Measurements from ENCODE around the gene MBL2.

MBL2 gene

DNA sequence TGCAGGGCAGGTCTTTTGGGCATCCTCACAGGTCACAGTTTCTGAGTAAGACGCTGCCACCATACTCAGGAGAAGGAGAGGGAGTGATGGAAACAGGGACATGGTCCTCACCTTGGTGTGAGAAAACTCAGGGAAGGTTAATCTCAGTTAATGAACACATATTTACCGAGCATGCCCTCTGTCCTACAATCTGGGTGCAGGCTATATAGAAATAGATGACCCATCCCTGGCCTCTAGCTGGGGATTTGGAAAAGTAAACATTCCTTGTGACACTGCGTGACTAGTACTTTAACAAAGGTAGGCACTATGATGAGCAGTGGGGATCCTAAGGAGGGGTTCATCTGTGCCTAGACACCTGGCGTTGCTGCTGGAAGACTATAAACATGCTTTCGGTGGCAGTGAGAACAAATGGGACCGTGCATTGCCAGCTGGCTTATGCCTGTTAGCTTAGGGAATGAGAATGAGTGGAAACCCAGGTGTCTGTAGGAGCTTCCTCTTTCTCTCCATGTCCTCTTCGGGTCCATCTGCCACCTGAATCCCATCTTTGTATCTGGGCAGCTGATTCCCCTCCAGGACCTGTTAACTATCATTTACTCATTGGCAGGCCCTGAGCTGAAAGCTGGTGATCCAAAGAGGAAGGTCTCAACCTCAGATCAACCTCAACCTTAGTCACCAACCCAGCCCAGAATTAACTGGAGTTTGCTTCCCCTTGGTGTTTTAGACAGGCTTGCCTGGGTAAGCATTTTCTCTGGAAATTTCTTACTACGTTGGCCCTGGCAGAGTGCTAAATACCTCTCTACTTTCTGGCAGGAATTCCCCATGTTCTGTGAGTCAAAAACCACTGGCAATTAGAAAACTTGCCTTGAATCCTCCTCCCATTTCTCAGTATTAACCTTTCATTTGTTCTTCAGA is 794 bp downstream of the MBL2 start:
- DNase-seq: no peak

DNA sequence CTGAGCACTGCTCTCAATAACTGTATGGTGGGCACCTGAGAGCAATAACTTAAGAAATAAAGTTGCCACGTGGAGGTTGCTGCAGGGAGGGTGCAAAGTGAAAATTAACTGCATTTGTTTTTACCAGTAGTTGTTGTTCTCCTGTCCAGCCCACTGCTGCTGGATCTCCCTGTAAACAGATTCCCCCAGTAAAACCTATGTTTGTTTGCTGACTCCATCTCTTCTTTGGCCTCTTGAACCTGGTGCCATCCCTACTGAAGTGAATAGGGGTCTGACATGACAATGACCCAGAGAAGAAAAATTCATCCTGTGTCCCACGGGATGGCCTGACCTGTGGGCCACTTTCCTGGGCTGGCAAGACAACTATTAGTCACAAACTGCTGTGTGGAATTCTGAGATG is 1.7 kb downstream of the MBL2 start:
- no peak for DNase-seq

DNA sequence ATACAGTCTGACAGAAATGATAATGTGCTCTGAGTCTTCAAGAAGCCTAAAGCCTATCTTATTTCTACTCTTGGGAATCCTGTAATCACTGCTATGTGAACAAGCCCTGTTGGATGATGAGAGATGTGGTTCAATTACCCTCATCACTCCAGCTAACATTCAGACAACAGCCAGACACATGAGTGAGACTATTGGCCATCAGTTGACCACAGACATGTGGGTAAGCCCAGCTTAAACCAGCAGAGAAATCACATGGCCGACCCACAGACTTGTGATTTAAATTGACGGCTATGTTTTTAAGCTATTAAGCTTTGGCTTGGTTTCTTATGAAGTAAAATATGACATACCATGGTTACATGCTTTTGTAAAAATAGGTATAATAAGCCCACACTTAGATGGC is 2.6 kb downstream of the MBL2 start:
- DNase-seq: no peak

DNA sequence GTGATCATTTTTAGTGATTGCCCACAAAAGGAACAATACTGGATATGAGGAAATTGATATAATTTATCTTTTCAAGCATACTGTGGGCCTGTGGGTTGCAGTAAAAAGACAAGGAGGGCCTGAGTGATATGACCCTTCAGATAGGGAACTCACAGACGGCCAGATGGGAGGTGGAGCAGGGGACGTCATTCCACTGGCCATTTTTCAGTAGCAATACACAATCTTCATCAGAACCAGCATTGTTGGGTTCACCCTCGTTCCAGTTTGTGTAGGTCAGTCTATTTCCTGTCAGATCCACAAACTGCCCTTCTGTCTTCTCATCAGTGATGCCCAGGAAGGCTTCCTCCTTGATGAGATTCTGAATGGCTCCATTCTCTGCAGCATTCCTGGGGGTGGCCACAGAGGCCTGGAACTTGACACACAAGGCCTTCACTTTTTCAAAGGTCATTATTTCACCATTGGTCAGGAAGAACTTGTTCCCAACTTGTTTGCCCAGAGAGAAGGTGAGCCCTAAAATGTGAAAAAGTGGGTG is 4.5 kb downstream of the MBL2 start:
- DNase-seq: no peak

DNA sequence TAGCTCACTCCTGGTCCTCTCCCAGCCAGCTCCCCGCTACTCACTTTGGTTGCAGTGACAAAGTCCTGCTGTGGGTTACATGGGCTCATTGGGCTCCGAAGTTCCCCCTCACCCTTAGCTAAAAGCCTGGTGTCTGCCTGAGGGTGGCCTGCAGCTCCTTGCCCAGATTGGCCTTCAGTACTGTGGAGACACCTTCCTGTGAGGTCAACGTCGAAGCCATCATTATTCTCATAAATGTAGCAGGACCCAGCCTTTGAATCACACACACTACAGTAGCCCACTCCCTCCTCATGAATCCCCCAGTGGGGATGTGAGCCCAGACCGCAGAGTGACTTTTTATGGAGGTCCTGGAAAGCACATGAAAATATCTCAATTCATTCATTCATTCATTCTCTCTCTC is 10.5 kb downstream of the MBL2 start:
- no peak for DNase-seq

DNA sequence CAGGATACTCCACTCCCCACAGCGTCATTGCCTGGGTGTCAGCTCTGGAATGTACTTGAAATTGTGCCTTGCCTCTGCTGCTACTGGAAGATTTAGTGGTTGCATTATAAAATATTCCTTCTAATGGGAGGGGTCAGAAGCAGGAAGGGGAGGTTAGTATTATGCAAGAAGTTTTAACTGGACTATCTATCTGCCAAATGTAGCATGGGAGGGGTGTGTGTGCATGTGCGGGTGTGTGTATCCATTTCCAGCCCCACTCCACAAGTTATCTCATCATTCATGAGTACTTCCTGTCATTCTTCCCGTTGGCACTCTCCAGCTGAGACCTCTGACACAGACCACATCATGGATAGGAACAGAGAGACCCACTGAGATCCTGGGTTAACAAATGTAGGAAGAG is 13.4 kb downstream of the MBL2 start:
- no peak for DNase-seq

- no peak for DNase-seq
Measured at GRCh38 chr10:52758406-52758805, 14.2 kb downstream of the MBL2 start.

- DNase-seq: no peak
Measured at GRCh38 chr10:52757773-52758172, 14.8 kb downstream of the MBL2 start.

GRCh38 chr10:52756966-52757365 is 15.6 kb downstream of the MBL2 start:
- no peak for DNase-seq

DNA sequence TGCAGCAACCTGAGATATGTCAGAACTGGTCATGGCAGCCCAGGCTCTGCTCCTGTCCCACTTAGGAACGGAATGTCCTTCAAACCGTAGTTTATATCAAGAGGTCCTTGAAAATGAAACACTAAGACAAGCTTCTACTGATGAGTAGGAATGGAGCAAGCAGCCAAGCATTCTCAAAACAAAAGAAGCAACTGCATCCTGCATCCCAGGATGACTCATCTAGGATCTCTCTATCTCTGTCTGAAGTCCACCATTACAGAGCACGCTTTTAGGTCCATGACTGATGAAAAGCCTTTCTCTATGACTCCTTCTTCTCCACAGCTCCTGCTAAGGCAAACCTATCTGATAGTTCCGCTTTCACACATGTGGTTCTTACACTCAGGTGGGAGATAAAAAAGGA is 16.3 kb downstream of the MBL2 start:
- no peak for DNase-seq

- no peak for DNase-seq
Measured at GRCh38 chr10:52755297-52756062, 17.1 kb downstream of the MBL2 start.

DNA sequence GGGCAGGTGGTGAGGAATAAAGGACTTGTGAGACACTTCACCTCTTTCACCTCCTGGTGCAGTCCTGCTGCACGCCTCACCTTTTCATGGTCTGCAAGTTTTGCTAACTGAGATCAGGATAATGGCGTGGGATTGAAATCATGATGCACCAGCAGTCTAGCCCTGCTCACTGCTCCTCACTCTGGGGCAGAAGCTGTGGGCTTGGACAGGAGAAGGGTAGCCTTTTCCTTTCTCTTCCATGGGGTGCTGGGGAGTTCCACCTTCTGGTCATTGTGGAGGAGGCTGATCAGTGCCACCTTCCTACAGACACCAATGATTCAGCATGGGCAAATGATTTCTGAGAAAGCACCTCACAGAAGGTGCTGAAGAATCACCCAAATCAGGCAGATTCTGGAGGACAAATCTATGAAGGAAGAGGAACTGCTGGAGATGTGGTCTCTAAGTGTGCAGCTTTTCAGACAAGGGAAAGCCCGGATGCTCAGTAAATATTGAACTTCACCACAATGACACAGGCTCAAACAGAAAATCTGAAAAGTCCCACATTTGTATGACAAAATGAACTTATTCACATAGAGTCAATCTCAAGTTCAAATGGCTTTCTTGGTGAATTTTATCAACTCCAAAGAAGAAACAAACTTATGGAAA is 19.7 kb downstream of the MBL2 start:
- no peak for DNase-seq

DNA sequence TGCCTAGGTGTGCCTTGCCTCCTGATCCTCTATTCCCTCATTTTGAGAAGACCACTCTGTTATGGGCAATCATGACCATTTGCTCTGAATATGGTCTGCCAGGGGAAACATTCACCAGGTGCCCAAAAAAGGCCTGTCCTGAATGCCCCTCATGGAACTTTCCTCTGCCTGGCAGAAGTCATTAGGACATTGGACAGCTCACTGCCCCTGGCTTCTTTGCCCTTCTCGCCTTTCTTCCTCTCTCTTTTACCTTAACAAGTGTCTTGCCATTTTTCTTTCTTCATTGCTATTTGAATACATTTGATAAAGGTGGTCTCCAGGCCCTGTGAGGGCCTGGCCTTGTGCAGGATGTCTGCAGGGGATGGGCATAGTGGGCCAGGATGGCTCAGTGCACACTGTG is 20.3 kb downstream of the MBL2 start:
- DNase-seq: no peak

GRCh38 chr10:52751337-52751736 is 21.2 kb downstream of the MBL2 start:
- no peak for DNase-seq

- DNase-seq: no peak
Measured at GRCh38 chr10:52750629-52751028, 22.0 kb downstream of the MBL2 start.

GRCh38 chr10:52747694-52748093 is 24.9 kb downstream of the MBL2 start:
- DNase-seq: no peak

DNA sequence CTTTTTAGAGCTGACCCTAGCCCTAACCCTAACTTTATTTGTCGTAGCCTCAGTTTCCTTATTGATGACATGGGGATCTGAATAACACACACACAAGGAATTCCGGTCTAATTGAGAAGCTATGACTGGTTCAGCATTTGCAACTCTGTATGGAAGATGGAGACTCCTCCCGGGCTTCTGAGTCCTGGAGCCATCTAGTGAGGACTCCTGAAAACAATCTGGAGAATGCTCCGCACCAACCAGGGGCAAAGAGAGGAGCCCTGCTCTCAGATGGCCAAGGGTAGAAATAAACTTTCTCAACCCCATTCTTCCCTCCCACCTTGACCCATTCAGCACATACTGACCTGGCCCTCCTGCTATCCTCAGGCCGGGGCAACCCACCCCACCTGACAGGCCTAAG is 26.4 kb downstream of the MBL2 start:
- DNase-seq: no peak

DNA sequence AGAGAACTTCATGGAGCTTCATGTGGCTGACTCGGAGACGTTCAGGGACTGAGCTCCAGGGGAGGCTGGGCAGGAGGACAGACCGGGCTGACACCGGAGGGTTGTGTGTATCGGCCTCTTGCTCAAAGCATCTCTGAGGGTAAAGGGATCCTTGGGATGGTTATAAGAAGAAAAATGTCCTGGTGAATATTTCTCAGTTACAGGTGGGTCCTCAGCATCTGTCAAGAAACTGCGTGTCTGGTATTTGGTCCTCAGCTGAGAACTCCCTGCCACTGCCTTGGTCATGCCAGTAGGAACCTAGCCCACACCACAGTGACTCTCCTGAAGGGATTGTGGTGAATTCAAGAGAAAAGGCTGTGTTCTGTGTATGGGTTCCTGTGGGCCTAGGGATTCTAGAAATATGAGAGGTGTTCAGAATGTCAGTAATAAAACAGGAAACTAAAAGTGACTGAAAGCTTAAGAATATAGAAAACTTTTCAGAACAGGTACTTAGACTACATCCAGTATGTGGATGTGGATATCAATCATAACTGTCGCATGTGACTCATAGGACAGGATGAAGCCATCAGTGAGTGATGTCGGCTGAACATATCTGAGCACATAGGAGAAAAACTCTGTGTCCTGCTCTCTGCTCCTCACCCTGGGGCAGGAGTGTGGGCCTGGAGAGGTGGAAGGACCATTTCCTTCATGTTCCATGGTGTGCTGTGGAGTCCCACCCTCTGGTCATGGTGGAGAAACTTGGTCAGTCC is 28.4 kb downstream of the MBL2 start:
- DNase-seq: no peak

GRCh38 chr10:52742731-52743130 is 29.9 kb downstream of the MBL2 start:
- DNase-seq: no peak

DNA sequence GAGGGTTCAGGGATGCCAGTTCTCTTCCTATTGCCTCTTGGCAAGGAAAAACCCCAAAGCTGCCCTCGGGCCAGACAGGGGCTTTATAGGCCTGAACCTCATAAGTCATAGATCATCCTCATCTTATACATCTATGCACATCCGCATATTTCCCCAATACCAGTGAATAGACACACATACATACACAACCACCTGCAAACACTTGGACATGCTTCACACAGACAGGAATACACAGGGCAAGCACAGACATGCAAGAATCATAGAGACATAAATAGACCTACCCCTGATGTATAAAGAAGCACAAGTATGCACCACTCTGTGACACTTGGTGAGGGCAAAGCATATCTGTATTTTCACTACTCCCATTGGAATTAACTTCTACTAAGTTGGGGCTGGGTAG is 30.7 kb downstream of the MBL2 start:
- no peak for DNase-seq

- DNase-seq: peak; percentile 1
Measured at GRCh38 chr10:52740913-52741675, 31.5 kb downstream of the MBL2 start.

- no peak for DNase-seq
Measured at GRCh38 chr10:52740155-52740549, 32.4 kb downstream of the MBL2 start.
